Measurements from ENCODE around the gene TTC7B.

Gene TTC7B

GRCh38 chr14:90580377-90581335 lies 235.6 kb downstream of the TTC7B start:
- DNase-seq (ENCODE audit: low read depth): no peak
- TF ChIP-seq, protein P1, sequence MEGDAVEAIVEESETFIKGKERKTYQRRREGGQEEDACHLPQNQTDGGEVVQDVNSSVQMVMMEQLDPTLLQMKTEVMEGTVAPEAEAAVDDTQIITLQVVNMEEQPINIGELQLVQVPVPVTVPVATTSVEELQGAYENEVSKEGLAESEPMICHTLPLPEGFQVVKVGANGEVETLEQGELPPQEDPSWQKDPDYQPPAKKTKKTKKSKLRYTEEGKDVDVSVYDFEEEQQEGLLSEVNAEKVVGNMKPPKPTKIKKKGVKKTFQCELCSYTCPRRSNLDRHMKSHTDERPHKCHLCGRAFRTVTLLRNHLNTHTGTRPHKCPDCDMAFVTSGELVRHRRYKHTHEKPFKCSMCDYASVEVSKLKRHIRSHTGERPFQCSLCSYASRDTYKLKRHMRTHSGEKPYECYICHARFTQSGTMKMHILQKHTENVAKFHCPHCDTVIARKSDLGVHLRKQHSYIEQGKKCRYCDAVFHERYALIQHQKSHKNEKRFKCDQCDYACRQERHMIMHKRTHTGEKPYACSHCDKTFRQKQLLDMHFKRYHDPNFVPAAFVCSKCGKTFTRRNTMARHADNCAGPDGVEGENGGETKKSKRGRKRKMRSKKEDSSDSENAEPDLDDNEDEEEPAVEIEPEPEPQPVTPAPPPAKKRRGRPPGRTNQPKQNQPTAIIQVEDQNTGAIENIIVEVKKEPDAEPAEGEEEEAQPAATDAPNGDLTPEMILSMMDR (IDR thresholded peaks at IDR 0.05; ENCODE audit: low read depth, low read length, missing control alignments): no peak
- no peak overlapping the region for H3K4me3 ChIP-seq (ENCODE audit: low read depth, low read length)

GRCh38 chr14:90579816-90580215 lies 236.4 kb downstream of the TTC7B start:
- DNase-seq (ENCODE audit: low read depth): no peak
- H3K4me3 ChIP-seq (ENCODE audit: low read depth, low read length): no peak overlapping the region
- TF ChIP-seq, protein P1 (IDR thresholded peaks at IDR 0.05; ENCODE audit: low read depth, low read length, missing control alignments): no peak

DNA sequence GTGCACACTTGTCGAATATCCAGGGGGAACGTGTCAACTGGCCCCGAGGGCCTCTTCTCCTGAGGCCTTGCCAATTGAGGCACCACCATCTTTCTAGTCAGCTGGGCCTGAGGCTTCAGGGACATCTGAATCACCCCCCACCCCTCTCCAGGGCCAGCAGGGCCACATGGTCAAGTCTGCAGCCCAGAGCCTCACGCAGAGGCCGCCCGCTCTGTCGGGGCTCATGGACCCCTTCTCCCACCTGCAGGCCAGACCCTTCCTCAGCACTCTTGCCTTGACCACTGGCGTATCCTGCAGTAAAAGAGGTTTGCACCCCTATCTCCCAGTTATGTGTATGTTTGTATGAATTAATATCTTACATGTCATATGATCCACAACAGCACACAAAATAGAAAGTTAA lies 237.1 kb downstream of the TTC7B start:
- TF ChIP-seq, protein P1 (IDR thresholded peaks at IDR 0.05; ENCODE audit: low read depth, low read length, missing control alignments): no peak
- H3K4me3 ChIP-seq (ENCODE audit: low read depth, low read length): no peak overlapping the region
- DNase-seq (ENCODE audit: low read depth): no peak

- TF ChIP-seq, protein P1 (IDR thresholded peaks at IDR 0.05; ENCODE audit: low read depth, low read length, missing control alignments): no peak
- no peak for DNase-seq (ENCODE audit: low read depth)
- no peak overlapping the region for H3K4me3 ChIP-seq (ENCODE audit: low read depth, low read length)
Measured at GRCh38 chr14:90578283-90578985, 237.8 kb downstream of the TTC7B start.

DNA sequence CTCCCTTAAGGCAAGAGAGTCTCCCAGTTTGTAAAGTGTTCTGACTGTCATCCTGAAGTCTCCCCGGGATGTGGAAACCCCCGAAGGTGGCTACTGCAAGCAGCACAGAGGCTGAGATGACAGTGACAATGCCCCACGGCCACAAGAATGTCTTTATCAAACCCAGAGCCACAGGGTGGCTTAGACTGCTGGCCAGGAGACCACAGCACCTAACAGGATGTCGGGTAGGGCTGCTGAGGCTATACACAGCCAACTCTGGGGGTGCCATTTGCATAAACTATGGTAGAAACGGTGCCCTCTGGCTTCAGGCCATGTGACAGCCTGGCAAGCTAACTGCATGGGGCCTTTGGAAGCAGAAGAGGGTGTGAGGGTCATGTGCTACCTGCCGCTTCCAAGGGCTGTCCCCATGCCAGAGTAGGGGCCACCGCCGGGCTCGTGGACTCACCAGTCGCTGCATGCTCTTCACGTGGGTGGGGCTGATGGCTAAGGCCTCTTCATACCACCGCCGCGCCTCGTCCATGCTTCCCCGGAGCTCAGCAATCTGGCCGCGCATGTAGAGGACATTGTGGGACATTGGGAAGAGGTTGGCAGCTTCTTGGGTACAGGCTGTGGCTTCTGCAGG lies 238.5 kb downstream of the TTC7B start:
- DNase-seq (ENCODE audit: low read depth): no peak
- TF ChIP-seq, protein P1 (IDR thresholded peaks at IDR 0.05; ENCODE audit: low read depth, low read length, missing control alignments): no peak
- H3K4me3 ChIP-seq (ENCODE audit: low read depth, low read length): no peak overlapping the region

GRCh38 chr14:90576981-90577660 lies 239.1 kb downstream of the TTC7B start:
- DNase-seq (ENCODE audit: low read depth): no peak
- H3K4me3 ChIP-seq (ENCODE audit: low read depth, low read length): no peak overlapping the region
- TF ChIP-seq, protein P1 (IDR thresholded peaks at IDR 0.05; ENCODE audit: low read depth, low read length, missing control alignments): no peak

All from GM12864 (cell line).